MM.1S (cell line): ENCODE measurements around the gene SVOP.

ENCODE experiments used
- DNase-seq: peaks from one replicate; pipeline ENCODE4 v3.0.0-alpha.2; 2015
- H2AFZ ChIP-seq: fragments of 300-600 bp; sonication (generic); 2 replicates; pipeline ENCODE4 v1.6.0; 2016; ENCODE audit warnings: antibody characterized with exemption, low read length
- H3F3A ChIP-seq: fragments of 300-600 bp; sonication (generic); 2 replicates; pipeline ENCODE4 v1.6.1; 2016; ENCODE audit warnings: mild to moderate bottlenecking, antibody characterized with exemption, low read length, moderate library complexity, mixed read lengths; ENCODE audit not compliant: insufficient read depth
- H3K27ac ChIP-seq: fragments of 300-600 bp; sonication (generic); 2 replicates; pipeline ENCODE4 v1.5.1; 2016; ENCODE audit warnings: mild to moderate bottlenecking, low read length
- H3K27me3 ChIP-seq: fragments of 300-600 bp; sonication (generic); replicated peaks from 2 replicates; pipeline ENCODE4 v1.6.0; 2016; ENCODE audit warnings: low read length; ENCODE audit not compliant: insufficient read depth
- H3K36me3 ChIP-seq: fragments of 300-600 bp; sonication (generic); replicated peaks from 2 replicates; pipeline ENCODE4 v1.6.1; 2016; ENCODE audit warnings: mild to moderate bottlenecking, low read length, mixed read lengths; ENCODE audit not compliant: insufficient read depth
- H3K4me1 ChIP-seq: fragments of 300-600 bp; sonication (generic); 2 replicates; pipeline ENCODE4 v1.6.1; 2016; ENCODE audit warnings: low read length, mixed read lengths
- H3K4me2 ChIP-seq: fragments of 300-600 bp; sonication (generic); 2 replicates; pipeline ENCODE4 v1.6.0; 2016; ENCODE audit warnings: low read depth, low read length
- H3K4me3 ChIP-seq: fragments of 300-600 bp; sonication (generic); 2 replicates; pipeline ENCODE4 v1.5.1; 2016; ENCODE audit warnings: low read length, mixed read lengths
- H3K79me2 ChIP-seq: fragments of 300-600 bp; sonication (generic); 2 replicates; pipeline ENCODE4 v1.6.1; 2016; ENCODE audit warnings: mixed run types, low read length, mixed read lengths
- H3K9ac ChIP-seq: fragments of 300-600 bp; sonication (generic); 2 replicates; pipeline ENCODE4 v1.6.1; 2016; ENCODE audit warnings: low read length, mixed read lengths
- H3K9me2 ChIP-seq: fragments of 300-600 bp; sonication (generic); replicated peaks from 2 replicates; pipeline ENCODE4 v1.6.1; 2016; ENCODE audit warnings: mild to moderate bottlenecking, low read length, mixed read lengths; ENCODE audit not compliant: insufficient read depth
- H3K9me3 ChIP-seq: fragments of 300-600 bp; sonication (generic); replicated peaks from 2 replicates; pipeline ENCODE4 v1.6.1; 2016; ENCODE audit warnings: mild to moderate bottlenecking, low read length, mixed read lengths; ENCODE audit not compliant: insufficient read depth
- H4K20me1 ChIP-seq: fragments of 300-600 bp; sonication (generic); 2 replicates; pipeline ENCODE4 v1.6.1; 2016; ENCODE audit warnings: mild to moderate bottlenecking, low read length, moderate library complexity, mixed read lengths; ENCODE audit not compliant: insufficient read depth
- CTCF ChIP-seq: fragments of 300-600 bp; sonication (generic); IDR thresholded peaks from 2 replicates; pipeline ENCODE4 v1.5.1; 2016; ENCODE audit warnings: antibody characterized with exemption, low read length, mixed read lengths
- EZH2 ChIP-seq: fragments of 300-600 bp; sonication (generic); optimal IDR thresholded peaks from 2 replicates; pipeline ENCODE3; 2017; ENCODE audit warnings: low read depth, mild to moderate bottlenecking, antibody characterized with exemption, low read length, mixed read lengths
- EZH2phosphoT487 ChIP-seq: fragments of 300-600 bp; sonication (generic); IDR thresholded peaks from 2 replicates; pipeline ENCODE4 v1.6.1; 2018; ENCODE audit warnings: antibody characterized with exemption, low read length

The SVOP gene

GRCh38 chr12:108989376-108989775 is 31.5 kb downstream of the SVOP start:
- H4K20me1 ChIP-seq, result no peaks in the 10 kb centered on the region
- H3K9me3 ChIP-seq, result no peaks in the 10 kb centered on the region
- no peak overlapping the region for H3K4me2 ChIP-seq
- no peak for DNase-seq
- no peaks in the 10 kb centered on the region for H3F3A ChIP-seq
- no peak overlapping the region for H2AFZ ChIP-seq
- no peak overlapping the region for H3K27ac ChIP-seq
- H3K4me3 ChIP-seq, result no peak overlapping the region
- H3K9me2 ChIP-seq, result no peaks in the 10 kb centered on the region
- H3K9ac ChIP-seq, result no peak overlapping the region
- no peaks in the 10 kb centered on the region for H3K79me2 ChIP-seq
- H3K27me3 ChIP-seq, result no peaks in the 10 kb centered on the region
- no peaks in the 10 kb centered on the region for H3K36me3 ChIP-seq
- H3K4me1 ChIP-seq, result no peaks in the 10 kb centered on the region
- no peak for TF ChIP-seq EZH2
- TF ChIP-seq EZH2phosphoT487, result no peak
- no peak for TF ChIP-seq CTCF

DNA sequence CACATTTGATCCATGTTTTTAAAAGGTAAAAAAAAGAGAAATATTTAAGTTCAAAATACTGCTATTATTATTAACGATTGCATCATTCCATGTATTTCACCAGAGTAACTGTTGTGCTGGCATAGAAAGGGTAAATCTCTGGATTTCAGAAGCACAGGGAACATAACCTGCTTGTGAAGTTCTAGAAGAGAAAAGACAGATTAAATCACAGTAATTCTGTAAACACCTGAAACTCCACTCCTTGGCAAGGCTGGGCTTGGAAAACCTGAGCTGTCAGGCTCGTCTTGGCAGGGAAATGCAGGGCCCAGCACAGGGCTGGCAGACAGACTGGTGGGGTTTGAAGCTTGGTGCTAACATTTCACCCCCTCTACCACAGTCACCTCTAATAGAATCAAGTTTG is 35.1 kb downstream of the SVOP start:
- Histone ChIP-seq H3F3A (no peaks in the 10 kb centered on the region), H3K79me2 (no peaks in the 10 kb centered on the region), H2AFZ (no peak overlapping the region), H3K9ac (no peak overlapping the region), H3K9me3 (no peaks in the 10 kb centered on the region), H3K4me1 (no peaks in the 10 kb centered on the region), H3K9me2 (no peaks in the 10 kb centered on the region), H3K27ac (no peak overlapping the region), H4K20me1 (no peaks in the 10 kb centered on the region), H3K27me3 (no peaks in the 10 kb centered on the region), H3K4me3 (no peak overlapping the region), H3K4me2 (no peak overlapping the region), H3K36me3 (no peaks in the 10 kb centered on the region)
- TF ChIP-seq EZH2 (no peak), EZH2phosphoT487 (no peak)
- no peak for DNase-seq

GRCh38 chr12:108983227-108983626 is 37.6 kb downstream of the SVOP start:
- Histone ChIP-seq H3K36me3 (no peaks in the 10 kb centered on the region), H2AFZ (no peak overlapping the region), H4K20me1 (no peaks in the 10 kb centered on the region), H3K4me1 (no peaks in the 10 kb centered on the region), H3K79me2 (no peaks in the 10 kb centered on the region), H3K27ac (no peak overlapping the region), H3K4me3 (no peak overlapping the region), H3K9ac (no peak overlapping the region), H3K4me2 (no peak overlapping the region), H3K9me3 (no peaks in the 10 kb centered on the region), H3K9me2 (no peaks in the 10 kb centered on the region), H3K27me3 (no peaks in the 10 kb centered on the region), H3F3A (no peaks in the 10 kb centered on the region)
- DNase-seq, result no peak
- TF ChIP-seq CTCF, result no peak
- TF ChIP-seq EZH2phosphoT487, result no peak
- TF ChIP-seq EZH2, result no peak

GRCh38 chr12:108982621-108983219 is 38.1 kb downstream of the SVOP start:
- H3K4me2 ChIP-seq, result no peak overlapping the region
- no peak for DNase-seq
- no peaks in the 10 kb centered on the region for H3F3A ChIP-seq
- no peak overlapping the region for H3K27ac ChIP-seq
- no peaks in the 10 kb centered on the region for H4K20me1 ChIP-seq
- no peaks in the 10 kb centered on the region for H3K79me2 ChIP-seq
- H3K4me3 ChIP-seq, result no peak overlapping the region
- no peaks in the 10 kb centered on the region for H3K9me2 ChIP-seq
- H3K27me3 ChIP-seq, result no peaks in the 10 kb centered on the region
- TF ChIP-seq EZH2 (no peak), EZH2phosphoT487 (no peak), CTCF (no peak)
- no peak overlapping the region for H2AFZ ChIP-seq
- H3K9ac ChIP-seq, result no peak overlapping the region
- no peaks in the 10 kb centered on the region for H3K36me3 ChIP-seq
- no peaks in the 10 kb centered on the region for H3K9me3 ChIP-seq
- no peaks in the 10 kb centered on the region for H3K4me1 ChIP-seq
